RCC 7860 (cell line): ENCODE data around the gene ZNF213.
"Not testable (repeated sequence)": the region's sequence is repeated elsewhere in the genome, so short reads cannot be mapped to it uniquely, and the experiment has no call there.

Experiments
- DNase-seq: peaks from one replicate; pipeline ENCODE4 v3.0.0-alpha.2; 2015; ENCODE audit warnings: low spot score
- FAIRE-seq: peaks from 2 replicates; lab custom pipeline; 2012; peaks lifted over from hg19 to GRCh38; lab: Jason Lieb, UNC

ZNF213 gene

GRCh38 chr16:3123986-3124886, 10.6 kb upstream of the ZNF213 start:
- FAIRE-seq (peak; percentile 76), DNase-seq (peak; percentile 85)

- FAIRE-seq (no peak), DNase-seq (no peak)
Observed at GRCh38 chr16:3127745-3128144, 7.1 kb upstream of the ZNF213 start.

- DNase-seq, result peak; percentile 66
- no peak for FAIRE-seq
Observed at GRCh38 chr16:3129137-3130131, 5.4 kb upstream of the ZNF213 start.

GRCh38 chr16:3131755-3132377, 3.0 kb upstream of the ZNF213 start:
- FAIRE-seq, result no peak
- DNase-seq, result peak; percentile 21

GRCh38 chr16:3133844-3134243, 985 bp upstream of the ZNF213 start:
- FAIRE-seq (no peak), DNase-seq (no peak)

- FAIRE-seq (no peak), DNase-seq (no peak)
Observed at GRCh38 chr16:3135126-3135715, 392 bp downstream of the ZNF213 start.

- FAIRE-seq (no peak), DNase-seq (no peak)
Observed at GRCh38 chr16:3137267-3137666, 2.4 kb downstream of the ZNF213 start.

GRCh38 chr16:3138342-3138741, 3.5 kb downstream of the ZNF213 start:
- DNase-seq, result peak; percentile 19
- no peak for FAIRE-seq

- FAIRE-seq (no peak), DNase-seq (no peak)
Observed at GRCh38 chr16:3138823-3139426, 4.1 kb downstream of the ZNF213 start.

GRCh38 chr16:3139561-3139960, 4.7 kb downstream of the ZNF213 start:
- FAIRE-seq, DNase-seq: not testable (repeated sequence)

GRCh38 chr16:3140603-3141427, 6.0 kb downstream of the ZNF213 start:
- FAIRE-seq (no peak), DNase-seq (no peak)

- no peak for FAIRE-seq
- DNase-seq, result no peak
Observed at GRCh38 chr16:3141781-3142311, 7.0 kb downstream of the ZNF213 start.

- DNase-seq (no peak), FAIRE-seq (no peak)
Observed at GRCh38 chr16:3142327-3142726, 7.5 kb downstream of the ZNF213 start.

- no peak for DNase-seq
- no peak for FAIRE-seq
Observed at GRCh38 chr16:3142770-3143169, 7.9 kb downstream of the ZNF213 start.

- FAIRE-seq, result no peak
- DNase-seq, result no peak
Observed at GRCh38 chr16:3143189-3143588, 8.4 kb downstream of the ZNF213 start.

GRCh38 chr16:3143598-3144320, 8.9 kb downstream of the ZNF213 start:
- no peak for FAIRE-seq

GRCh38 chr16:3144321-3144983, 9.6 kb downstream of the ZNF213 start:
- DNase-seq (no peak), FAIRE-seq (no peak)

More at GRCh38 chr16:3143598-3144320, 8.9 kb downstream of the ZNF213 start:
- DNase-seq, result no peak

- no peak for FAIRE-seq
- DNase-seq, result no peak
Observed at GRCh38 chr16:3145151-3145550, 10.3 kb downstream of the ZNF213 start.
